Measurements from ENCODE around the gene TSC1. TPM values are rescaled to one million over a fixed set of nuclear protein-coding genes. Genes with fewer than 3 reads are reported as not detected.
"Not testable (repeated sequence)": the region's sequence is repeated elsewhere in the genome, so short reads cannot be mapped to it uniquely, and the experiment has no call there.

TSC1 gene
- total RNA-seq (10 to 100 TPM; 35.3 to 55.9 (median 36.4) TPM), polyA plus RNA-seq (10 to 100 TPM in 1 of 3 donors, 1 to 10 TPM in 2; 4.2 to 15.8 (median 4.8) TPM)

DNA sequence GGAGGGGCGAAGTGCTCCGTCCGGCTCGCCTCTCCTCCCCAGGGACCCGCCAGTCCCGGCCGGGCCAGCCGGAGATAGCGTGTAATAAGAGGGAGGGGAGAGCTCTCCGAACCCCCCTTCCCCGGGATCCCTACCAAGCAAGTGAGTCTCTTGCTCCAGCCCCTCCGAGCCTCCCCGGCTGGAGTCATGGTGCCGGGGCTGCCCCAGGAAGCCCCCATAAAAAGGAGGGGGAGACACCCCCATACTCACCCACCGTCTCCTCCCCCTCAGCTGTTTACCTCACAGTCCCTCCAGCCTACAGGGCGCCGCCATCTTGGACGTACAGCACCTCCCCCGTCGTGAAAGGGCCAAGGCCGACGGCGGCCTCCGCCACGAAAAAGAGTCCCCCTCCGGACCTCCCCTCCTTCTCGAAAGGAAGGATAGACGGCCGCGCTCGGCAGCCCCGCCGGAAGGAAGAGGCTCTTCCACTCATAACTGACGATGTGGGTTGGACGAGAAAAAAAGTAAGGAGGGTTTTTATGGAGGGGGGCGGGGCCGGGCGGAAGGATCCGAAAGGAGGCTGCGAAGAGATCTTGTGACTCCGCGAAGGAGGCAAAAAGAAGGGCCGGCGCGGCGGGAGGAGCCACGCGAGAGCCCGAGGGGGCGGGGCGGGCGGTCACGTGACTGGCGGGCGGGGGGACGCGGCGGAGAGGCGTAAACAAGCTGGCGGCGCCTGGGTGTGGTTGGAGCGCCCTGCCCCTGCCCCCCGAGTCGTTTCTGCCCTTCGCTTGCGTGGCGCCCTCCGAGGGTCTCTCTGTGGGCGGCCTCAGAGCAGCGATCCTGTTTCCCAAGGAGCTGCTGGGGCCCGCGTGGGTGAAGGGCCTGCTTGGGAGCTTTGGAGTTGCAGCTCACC, at the start of gene TSC1:
TSS of gene TSC1 (minus strand) at position 323 of the 892 bp plus-strand sequence. CDS start 15,744 bp downstream, outside the sequence.
- WGBS, 2 donors: 0 to 1% methylated on average over 72 of the region's 72 CpGs

DNA sequence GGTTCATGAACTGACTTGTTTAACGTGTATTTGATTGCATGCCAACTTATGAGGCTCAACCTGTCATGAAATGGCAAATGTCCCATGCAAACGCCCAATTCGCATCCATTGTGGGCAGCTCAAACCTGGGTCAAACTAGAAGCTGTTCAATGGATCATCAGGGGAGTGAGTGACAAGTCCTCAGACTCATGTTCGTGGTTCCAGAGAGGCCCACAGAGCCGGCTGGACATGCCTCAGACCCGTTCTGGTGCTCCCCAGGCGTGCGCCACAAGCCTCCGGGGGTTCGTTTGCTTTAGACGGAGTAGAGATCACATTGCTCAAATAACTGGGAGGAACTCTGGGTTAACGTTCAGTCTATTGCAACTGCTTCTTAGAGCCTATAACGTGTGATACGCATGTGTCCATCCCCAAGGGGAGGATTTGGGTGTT, 49.1 kb upstream of the TSC1 start:
- intact Hi-C loops (cut with DNase I): no loop called here
- H3K36me3 ChIP-seq: no peaks in the 10 kb centered on the region
- H3K27me3 ChIP-seq: peaks cover 6 to 56% (median 39%) of the 10 kb centered on the region in 3 donors
- 20 to 63% methylated on average over 14 of the region's 14 CpGs for WGBS, 2 donors
- no peaks in the 10 kb centered on the region for H3K4me1 ChIP-seq
- H3K27ac ChIP-seq: no peak overlapping the region
- no peaks in the 10 kb centered on the region for H3K9me3 ChIP-seq
- no peak for DNase-seq
- no peak for TF ChIP-seq POLR2A (IDR thresholded peaks at IDR 0.05)
- no peak for TF ChIP-seq POLR2AphosphoS5 (IDR thresholded peaks at IDR 0.05)
- TF ChIP-seq, protein P1, sequence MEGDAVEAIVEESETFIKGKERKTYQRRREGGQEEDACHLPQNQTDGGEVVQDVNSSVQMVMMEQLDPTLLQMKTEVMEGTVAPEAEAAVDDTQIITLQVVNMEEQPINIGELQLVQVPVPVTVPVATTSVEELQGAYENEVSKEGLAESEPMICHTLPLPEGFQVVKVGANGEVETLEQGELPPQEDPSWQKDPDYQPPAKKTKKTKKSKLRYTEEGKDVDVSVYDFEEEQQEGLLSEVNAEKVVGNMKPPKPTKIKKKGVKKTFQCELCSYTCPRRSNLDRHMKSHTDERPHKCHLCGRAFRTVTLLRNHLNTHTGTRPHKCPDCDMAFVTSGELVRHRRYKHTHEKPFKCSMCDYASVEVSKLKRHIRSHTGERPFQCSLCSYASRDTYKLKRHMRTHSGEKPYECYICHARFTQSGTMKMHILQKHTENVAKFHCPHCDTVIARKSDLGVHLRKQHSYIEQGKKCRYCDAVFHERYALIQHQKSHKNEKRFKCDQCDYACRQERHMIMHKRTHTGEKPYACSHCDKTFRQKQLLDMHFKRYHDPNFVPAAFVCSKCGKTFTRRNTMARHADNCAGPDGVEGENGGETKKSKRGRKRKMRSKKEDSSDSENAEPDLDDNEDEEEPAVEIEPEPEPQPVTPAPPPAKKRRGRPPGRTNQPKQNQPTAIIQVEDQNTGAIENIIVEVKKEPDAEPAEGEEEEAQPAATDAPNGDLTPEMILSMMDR (IDR thresholded peaks at IDR 0.05): no peak
- no peak for TF ChIP-seq EP300 (IDR thresholded peaks at IDR 0.05)
- no peak overlapping the region for H3K4me3 ChIP-seq

More for the DNA sequence above, at the start of gene TSC1:
- TF ChIP-seq, protein P1 (IDR thresholded peaks at IDR 0.05): no peak
- TF ChIP-seq POLR2AphosphoS5 (IDR thresholded peaks at IDR 0.05) (peak; percentile 44 to 84 (median 66)), POLR2A (IDR thresholded peaks at IDR 0.05) (peak; percentile 33 to 36), EP300 (IDR thresholded peaks at IDR 0.05) (peak in 3 of 4 donors; percentile 16 to 67 (median 43))
- Histone ChIP-seq H3K27ac (peak within 1 kb of the TSS; percentile 94 to 95 (median 94)), H3K4me3 (peak within 1 kb of the TSS; percentile 94 to 100 (median 99)), H3K27me3 (no peaks in the 10 kb centered on the region), H3K36me3 (no peaks in the 10 kb centered on the region), H3K9me3 (no peaks in the 10 kb centered on the region), H3K4me1 (peaks cover 0 to 26% (median 23%) of the 10 kb centered on the region in 4 donors)
- intact Hi-C loops (cut with DNase I): loop anchor here (5.0 to 10.0 kb wide), 3 partner anchors 67 to 590 kb away; partner anchors contain the start of genes AK8, GTF3C5, SETX and SPACA9
- DNase-seq: peak; percentile 98

DNA sequence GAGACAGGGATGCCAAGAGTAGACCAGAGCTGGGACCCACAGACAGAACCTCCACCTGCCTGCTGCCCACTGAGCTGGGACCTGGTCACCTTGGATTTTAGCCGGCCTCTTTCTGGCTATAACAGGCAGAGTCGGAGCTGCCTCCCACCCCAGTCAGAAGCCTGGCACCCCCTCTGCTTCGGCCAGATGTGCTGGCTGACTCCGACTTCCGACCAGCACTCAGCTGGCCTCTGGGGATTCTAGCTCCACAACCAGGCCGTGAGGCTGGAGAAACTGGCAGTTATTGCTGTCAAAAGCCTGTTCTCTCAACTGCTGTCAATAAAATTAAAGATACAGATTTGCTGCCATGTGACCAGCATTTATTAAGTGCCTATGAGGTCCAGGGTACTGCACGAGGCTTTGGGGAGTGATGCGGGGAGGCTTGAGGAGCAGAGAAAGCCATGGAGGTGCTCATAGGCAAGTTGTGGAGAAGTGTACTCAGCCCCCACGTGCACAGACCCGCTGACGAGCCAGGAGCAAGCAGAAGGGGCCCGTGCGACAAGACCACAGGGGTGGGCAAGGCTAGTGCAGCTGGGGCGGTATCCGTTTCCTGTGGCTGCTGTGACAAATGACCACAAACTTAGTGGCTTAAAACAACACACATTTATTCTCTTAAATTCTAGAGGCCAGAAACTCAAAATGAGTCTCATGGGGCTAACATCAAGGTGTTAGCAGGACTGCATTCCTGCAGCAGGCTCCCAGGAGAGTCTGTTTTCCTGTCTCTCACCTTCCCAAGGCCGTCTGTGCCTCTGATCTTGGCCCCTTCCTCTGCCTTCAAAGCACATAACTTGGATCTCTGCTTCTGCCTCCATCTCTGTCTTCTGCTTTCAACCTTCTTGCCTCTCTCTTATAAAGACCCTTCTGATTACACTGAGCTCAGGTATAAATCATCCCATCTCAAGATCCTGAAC, 47.2 kb upstream of the TSC1 start:
- WGBS, 2 donors: 42 to 80% methylated on average over 16 of the region's 16 CpGs
- Histone ChIP-seq H3K27ac (no peak overlapping the region), H3K4me3 (no peak overlapping the region), H3K4me1 (no peaks in the 10 kb centered on the region), H3K36me3 (no peaks in the 10 kb centered on the region), H3K27me3 (peaks cover 6 to 49% (median 39%) of the 10 kb centered on the region in 3 donors), H3K9me3 (no peaks in the 10 kb centered on the region)
- no peak for TF ChIP-seq EP300 (IDR thresholded peaks at IDR 0.05)
- TF ChIP-seq POLR2A (IDR thresholded peaks at IDR 0.05): no peak
- TF ChIP-seq, protein P1 (IDR thresholded peaks at IDR 0.05): no peak
- TF ChIP-seq POLR2AphosphoS5 (IDR thresholded peaks at IDR 0.05): no peak
- intact Hi-C loops (cut with DNase I): no loop called here
- DNase-seq: no peak

DNA sequence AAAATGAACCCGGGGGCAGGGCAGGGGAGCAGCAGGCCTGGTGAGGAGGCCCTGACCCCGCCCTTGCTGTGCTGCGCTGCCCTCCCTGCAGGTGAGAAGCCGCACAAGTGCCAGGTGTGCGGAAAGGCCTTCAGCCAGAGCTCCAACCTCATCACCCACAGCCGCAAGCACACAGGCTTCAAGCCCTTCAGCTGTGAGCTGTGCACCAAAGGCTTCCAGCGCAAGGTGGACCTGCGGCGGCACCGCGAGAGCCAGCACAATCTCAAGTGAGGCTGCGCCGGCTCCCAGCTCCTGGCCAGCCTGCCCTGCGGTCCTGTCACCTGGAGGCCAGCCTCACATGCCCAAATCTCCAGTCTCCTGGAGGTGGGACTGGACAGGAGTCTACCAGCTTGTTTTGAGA, 46.4 kb upstream of the TSC1 start:
- H3K36me3 ChIP-seq: no peaks in the 10 kb centered on the region
- H3K27me3 ChIP-seq: peaks cover 6 to 55% (median 39%) of the 10 kb centered on the region in 3 donors
- intact Hi-C loops (cut with DNase I): no loop called here
- TF ChIP-seq POLR2A (IDR thresholded peaks at IDR 0.05) (no peak), EP300 (IDR thresholded peaks at IDR 0.05) (no peak), POLR2AphosphoS5 (IDR thresholded peaks at IDR 0.05) (no peak)
- TF ChIP-seq, protein P1 (IDR thresholded peaks at IDR 0.05): no peak
- no peak for DNase-seq
- no peaks in the 10 kb centered on the region for H3K4me1 ChIP-seq
- no peak overlapping the region for H3K4me3 ChIP-seq
- H3K9me3 ChIP-seq: no peaks in the 10 kb centered on the region
- WGBS, 2 donors: 66 to 88% methylated on average over 14 of the region's 14 CpGs
- no peak overlapping the region for H3K27ac ChIP-seq

DNA sequence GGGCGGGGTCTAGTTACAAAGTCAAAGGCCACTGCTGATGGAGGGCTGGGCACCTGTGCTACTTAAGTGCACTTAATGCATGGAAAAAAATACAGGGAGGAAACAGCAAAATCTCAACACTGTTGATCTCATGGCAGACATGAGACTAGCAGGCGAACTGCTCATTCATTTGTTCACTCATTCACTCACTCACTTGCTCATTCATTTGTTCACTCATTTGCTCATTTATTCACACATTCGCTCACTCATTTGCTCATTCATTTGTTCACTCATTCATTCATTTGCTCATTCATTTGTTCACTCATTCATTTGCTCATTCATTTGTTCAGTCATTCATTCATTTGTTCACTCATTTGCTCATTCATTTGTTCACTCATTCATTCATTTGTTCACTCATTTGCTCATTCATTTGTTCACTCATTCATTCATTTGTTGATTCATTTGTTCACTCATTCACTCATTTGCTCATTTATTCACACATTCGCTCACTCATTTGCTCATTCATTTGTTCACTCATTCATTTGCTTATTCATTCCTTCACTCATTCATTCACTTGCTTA, 45.7 kb upstream of the TSC1 start:
- H3K4me1 ChIP-seq; H3K27ac ChIP-seq; H3K36me3 ChIP-seq; H3K4me3 ChIP-seq; H3K9me3 ChIP-seq; intact Hi-C loops (cut with DNase I); DNase-seq: not testable (repeated sequence)
- H3K27me3 ChIP-seq: peaks cover 6 to 60% (median 32%) of the 10 kb centered on the region in 3 donors
- 61 to 79% methylated on average over 4 of the region's 4 CpGs for WGBS, 2 donors
